DMS53 (cell line): ENCODE data around the gene FYCO1.

ENCODE experiments used
- DNase-seq: peaks from one replicate; lab custom pipeline; 2025; lab: John Stamatoyannopoulos, UW

FYCO1 gene

GRCh38 chr3:45915518-45916231, 79.9 kb downstream of the FYCO1 start:
- DNase-seq, result no peak

- DNase-seq, result no peak
Observed at GRCh38 chr3:45915059-45915439, 80.6 kb downstream of the FYCO1 start.

GRCh38 chr3:45914362-45915058, 81.1 kb downstream of the FYCO1 start:
- no peak for DNase-seq

GRCh38 chr3:45912435-45912834, 83.2 kb downstream of the FYCO1 start:
- no peak for DNase-seq

- DNase-seq, result no peak
Observed at GRCh38 chr3:45911511-45912226, 84.0 kb downstream of the FYCO1 start.

- DNase-seq, result no peak
Observed at GRCh38 chr3:45910892-45911291, 84.7 kb downstream of the FYCO1 start.

GRCh38 chr3:45909542-45909941, 86.1 kb downstream of the FYCO1 start:
- no peak for DNase-seq

- no peak for DNase-seq
Observed at GRCh38 chr3:45908761-45909160, 86.9 kb downstream of the FYCO1 start.

GRCh38 chr3:45907769-45908705, 87.6 kb downstream of the FYCO1 start:
- DNase-seq, result no peak

GRCh38 chr3:45906681-45907407, 88.8 kb downstream of the FYCO1 start:
- DNase-seq, result peak; percentile 4

GRCh38 chr3:45905755-45906154, 89.9 kb downstream of the FYCO1 start:
- DNase-seq, result no peak

- DNase-seq, result no peak
Observed at GRCh38 chr3:45904931-45905330, 90.7 kb downstream of the FYCO1 start.

- DNase-seq, result no peak
Observed at GRCh38 chr3:45896956-45897355, 98.7 kb downstream of the FYCO1 start.

GRCh38 chr3:45895686-45896468, 99.7 kb downstream of the FYCO1 start:
- DNase-seq, result no peak

GRCh38 chr3:45894015-45894414, 101.6 kb downstream of the FYCO1 start:
- DNase-seq, result no peak

GRCh38 chr3:45892161-45892560, 103.5 kb downstream of the FYCO1 start:
- no peak for DNase-seq

- DNase-seq, result peak; percentile 65
Observed at GRCh38 chr3:45890405-45890804, 105.2 kb downstream of the FYCO1 start.

GRCh38 chr3:45889337-45889736, 106.3 kb downstream of the FYCO1 start:
- no peak for DNase-seq

GRCh38 chr3:45887759-45888511, 107.7 kb downstream of the FYCO1 start:
- no peak for DNase-seq

- no peak for DNase-seq
Observed at GRCh38 chr3:45887285-45887684, 108.3 kb downstream of the FYCO1 start.
